ENCODE results near the gene KDELR3. TPM values are rescaled to one million over a fixed set of nuclear protein-coding genes. Genes with fewer than 3 reads are reported as not detected.

KDELR3 gene
- total RNA-seq, 1 donor from 2014 or later, result 5.1 TPM

DNA sequence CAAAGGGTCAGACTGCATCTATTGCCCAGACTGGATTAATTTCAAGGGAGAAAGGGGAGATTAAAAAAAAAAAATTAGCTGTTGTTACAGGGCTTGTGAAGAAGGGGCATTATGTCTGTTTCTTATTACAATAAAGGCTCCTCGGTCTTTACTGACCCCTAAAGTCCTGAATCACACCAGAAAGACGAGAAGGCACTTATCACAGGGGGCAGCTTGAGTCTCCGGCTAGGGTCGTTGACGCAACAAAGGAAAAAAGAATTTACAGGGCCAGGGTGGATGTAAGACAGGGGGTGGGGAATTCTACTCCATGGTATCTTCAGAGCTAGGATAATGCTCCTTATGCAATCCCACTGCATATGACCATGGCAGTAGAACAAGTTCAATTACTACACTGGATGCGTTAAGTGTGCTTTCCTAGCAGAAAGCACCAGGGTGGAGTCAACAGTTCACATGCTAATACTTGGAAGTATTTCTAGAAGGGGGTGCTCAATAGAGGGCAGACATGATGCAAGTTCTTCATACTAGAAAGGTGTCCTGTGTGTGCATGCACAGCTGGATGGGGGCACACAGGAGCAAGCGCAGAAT lies 21.8 kb downstream of the KDELR3 start:
- peaks cover 14% of the 10 kb centered on the region for H3K4me1 Mint-ChIP-seq
- TF ChIP-seq, protein P1, sequence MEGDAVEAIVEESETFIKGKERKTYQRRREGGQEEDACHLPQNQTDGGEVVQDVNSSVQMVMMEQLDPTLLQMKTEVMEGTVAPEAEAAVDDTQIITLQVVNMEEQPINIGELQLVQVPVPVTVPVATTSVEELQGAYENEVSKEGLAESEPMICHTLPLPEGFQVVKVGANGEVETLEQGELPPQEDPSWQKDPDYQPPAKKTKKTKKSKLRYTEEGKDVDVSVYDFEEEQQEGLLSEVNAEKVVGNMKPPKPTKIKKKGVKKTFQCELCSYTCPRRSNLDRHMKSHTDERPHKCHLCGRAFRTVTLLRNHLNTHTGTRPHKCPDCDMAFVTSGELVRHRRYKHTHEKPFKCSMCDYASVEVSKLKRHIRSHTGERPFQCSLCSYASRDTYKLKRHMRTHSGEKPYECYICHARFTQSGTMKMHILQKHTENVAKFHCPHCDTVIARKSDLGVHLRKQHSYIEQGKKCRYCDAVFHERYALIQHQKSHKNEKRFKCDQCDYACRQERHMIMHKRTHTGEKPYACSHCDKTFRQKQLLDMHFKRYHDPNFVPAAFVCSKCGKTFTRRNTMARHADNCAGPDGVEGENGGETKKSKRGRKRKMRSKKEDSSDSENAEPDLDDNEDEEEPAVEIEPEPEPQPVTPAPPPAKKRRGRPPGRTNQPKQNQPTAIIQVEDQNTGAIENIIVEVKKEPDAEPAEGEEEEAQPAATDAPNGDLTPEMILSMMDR (conservative IDR thresholded peaks at IDR 0.05), result no peak
- peak overlapping the region; percentile 44 for H3K27ac Mint-ChIP-seq (ENCODE audit: unreplicated experiment)
- no peaks in the 10 kb centered on the region for H3K27me3 Mint-ChIP-seq (ENCODE audit: low read depth)
- no peak for DNase-seq (ENCODE audit: low read depth, low spot score)
- H3K9me3 Mint-ChIP-seq, result no peaks in the 10 kb centered on the region
- peaks cover 46% of the 10 kb centered on the region for H3K36me3 Mint-ChIP-seq (ENCODE audit: low read depth)
- H3K4me3 Mint-ChIP-seq, result no peak overlapping the region

DNA sequence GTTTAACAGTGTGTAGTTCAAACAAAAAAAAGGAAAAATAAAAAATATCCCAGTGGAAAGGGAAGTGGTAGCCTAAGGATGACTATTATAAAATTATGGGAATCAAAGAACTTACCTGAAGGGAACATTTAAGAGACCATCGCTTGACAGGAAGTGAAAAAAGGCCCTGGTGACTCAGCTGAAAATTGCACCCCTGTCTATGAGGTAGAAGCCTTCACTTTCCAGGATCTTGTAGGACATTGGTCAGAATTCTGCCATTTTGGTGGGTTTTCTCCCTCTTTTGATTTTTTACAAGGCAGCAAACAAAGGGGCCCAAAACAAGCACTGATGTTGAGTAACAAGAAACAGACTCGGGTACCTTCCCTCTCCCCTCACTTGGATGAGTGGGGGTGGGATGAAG lies 22.6 kb downstream of the KDELR3 start:
- no peaks in the 10 kb centered on the region for H3K9me3 Mint-ChIP-seq
- H3K27me3 Mint-ChIP-seq (ENCODE audit: low read depth), result no peaks in the 10 kb centered on the region
- no peak for DNase-seq (ENCODE audit: low read depth, low spot score)
- no peak overlapping the region for H3K27ac Mint-ChIP-seq (ENCODE audit: unreplicated experiment)
- TF ChIP-seq, protein P1 (conservative IDR thresholded peaks at IDR 0.05), result no peak
- peaks cover 46% of the 10 kb centered on the region for H3K36me3 Mint-ChIP-seq (ENCODE audit: low read depth)
- no peak overlapping the region for H3K4me3 Mint-ChIP-seq
- peaks cover 17% of the 10 kb centered on the region for H3K4me1 Mint-ChIP-seq

GRCh38 chr22:38490915-38491314 lies 23.0 kb downstream of the KDELR3 start:
- no peak overlapping the region for H3K4me3 Mint-ChIP-seq

DNA sequence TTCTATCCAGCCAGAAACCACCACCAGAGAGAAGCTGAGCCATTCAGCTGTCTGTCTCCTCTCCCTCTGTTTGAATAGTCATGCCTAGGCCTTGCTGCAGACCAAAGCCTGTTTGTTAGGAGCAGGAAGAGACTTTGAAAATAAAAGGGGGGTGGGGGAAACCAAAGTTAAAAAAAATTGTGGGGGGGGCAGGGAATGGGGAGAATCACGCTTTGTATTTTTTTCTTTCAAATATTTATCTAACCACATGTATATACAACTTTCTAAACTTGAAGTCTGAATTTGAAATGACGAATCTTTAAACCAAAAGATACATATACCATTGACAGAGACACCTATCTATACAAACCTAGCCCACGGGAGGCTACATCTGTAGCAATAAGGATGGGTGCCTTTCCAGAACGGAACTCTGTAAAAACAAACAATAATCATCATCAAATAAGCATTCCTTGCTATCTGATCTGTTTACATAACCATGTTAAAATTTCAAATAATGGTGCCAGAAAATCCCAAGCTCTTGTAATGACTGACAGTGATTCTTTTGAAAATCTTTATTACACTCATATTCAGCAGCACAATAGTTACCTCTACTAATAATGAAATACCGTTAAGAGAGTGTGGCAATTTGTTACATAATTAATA lies 23.9 kb downstream of the KDELR3 start:
- peaks cover 17% of the 10 kb centered on the region for H3K4me1 Mint-ChIP-seq
- no peaks in the 10 kb centered on the region for H3K27me3 Mint-ChIP-seq (ENCODE audit: low read depth)
- H3K36me3 Mint-ChIP-seq (ENCODE audit: low read depth), result peaks cover 39% of the 10 kb centered on the region
- no peaks in the 10 kb centered on the region for H3K9me3 Mint-ChIP-seq
- H3K4me3 Mint-ChIP-seq, result no peak overlapping the region
- TF ChIP-seq, protein P1 (conservative IDR thresholded peaks at IDR 0.05), result no peak
- H3K27ac Mint-ChIP-seq (ENCODE audit: unreplicated experiment), result no peak overlapping the region
- DNase-seq (ENCODE audit: low read depth, low spot score), result no peak

More at GRCh38 chr22:38490915-38491314, 23.0 kb downstream of the KDELR3 start:
- Mint-ChIP-seq H3K36me3 (ENCODE audit: low read depth) (peaks cover 42% of the 10 kb centered on the region), H3K27me3 (ENCODE audit: low read depth) (no peaks in the 10 kb centered on the region), H3K27ac (ENCODE audit: unreplicated experiment) (no peak overlapping the region), H3K4me1 (peaks cover 17% of the 10 kb centered on the region), H3K9me3 (no peaks in the 10 kb centered on the region)
- TF ChIP-seq, protein P1 (conservative IDR thresholded peaks at IDR 0.05), result no peak
- DNase-seq (ENCODE audit: low read depth, low spot score), result no peak

DNA sequence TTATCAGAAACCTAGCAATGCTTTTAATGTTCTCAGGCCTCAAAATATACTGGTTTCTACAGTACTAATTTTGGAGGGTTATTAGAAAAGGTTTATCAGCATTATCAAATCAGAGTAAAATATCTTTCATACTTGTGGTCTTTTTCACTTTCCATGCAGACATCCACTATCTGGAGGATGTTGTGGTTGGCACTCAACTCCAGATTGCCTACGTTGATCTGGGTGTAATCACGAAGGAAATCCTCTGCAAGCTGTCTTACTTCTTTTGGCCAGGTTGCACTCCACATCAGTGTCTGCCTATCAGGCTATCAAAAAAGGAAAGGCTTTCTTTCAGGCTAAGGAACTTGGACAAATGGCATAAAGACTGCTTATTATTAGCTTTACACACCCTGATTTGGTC lies 26.6 kb downstream of the KDELR3 start:
- H3K36me3 Mint-ChIP-seq (ENCODE audit: low read depth), result peaks cover 45% of the 10 kb centered on the region
- H3K27me3 Mint-ChIP-seq (ENCODE audit: low read depth), result no peaks in the 10 kb centered on the region
- H3K27ac Mint-ChIP-seq (ENCODE audit: unreplicated experiment), result no peak overlapping the region
- H3K9me3 Mint-ChIP-seq, result no peaks in the 10 kb centered on the region
- peaks cover 17% of the 10 kb centered on the region for H3K4me1 Mint-ChIP-seq
- DNase-seq (ENCODE audit: low read depth, low spot score), result no peak
- TF ChIP-seq, protein P1 (conservative IDR thresholded peaks at IDR 0.05), result no peak
- no peak overlapping the region for H3K4me3 Mint-ChIP-seq
